MM.1S (cell line): ENCODE data around the gene SLC6A3.

Experiments used
- DNase-seq: peaks from one replicate; pipeline ENCODE4 v3.0.0-alpha.2; 2015
- H2AFZ ChIP-seq: fragments of 300-600 bp; sonication (generic); 2 replicates; pipeline ENCODE4 v1.6.0; 2016; ENCODE audit warnings: antibody characterized with exemption, low read length
- H3F3A ChIP-seq: fragments of 300-600 bp; sonication (generic); 2 replicates; pipeline ENCODE4 v1.6.1; 2016; ENCODE audit warnings: mild to moderate bottlenecking, antibody characterized with exemption, low read length, moderate library complexity, mixed read lengths; ENCODE audit not compliant: insufficient read depth
- H3K27ac ChIP-seq: fragments of 300-600 bp; sonication (generic); 2 replicates; pipeline ENCODE4 v1.5.1; 2016; ENCODE audit warnings: mild to moderate bottlenecking, low read length
- H3K27me3 ChIP-seq: fragments of 300-600 bp; sonication (generic); replicated peaks from 2 replicates; pipeline ENCODE4 v1.6.0; 2016; ENCODE audit warnings: low read length; ENCODE audit not compliant: insufficient read depth
- H3K36me3 ChIP-seq: fragments of 300-600 bp; sonication (generic); replicated peaks from 2 replicates; pipeline ENCODE4 v1.6.1; 2016; ENCODE audit warnings: mild to moderate bottlenecking, low read length, mixed read lengths; ENCODE audit not compliant: insufficient read depth
- H3K4me1 ChIP-seq: fragments of 300-600 bp; sonication (generic); 2 replicates; pipeline ENCODE4 v1.6.1; 2016; ENCODE audit warnings: low read length, mixed read lengths
- H3K4me2 ChIP-seq: fragments of 300-600 bp; sonication (generic); 2 replicates; pipeline ENCODE4 v1.6.0; 2016; ENCODE audit warnings: low read depth, low read length
- H3K4me3 ChIP-seq: fragments of 300-600 bp; sonication (generic); 2 replicates; pipeline ENCODE4 v1.5.1; 2016; ENCODE audit warnings: low read length, mixed read lengths
- H3K79me2 ChIP-seq: fragments of 300-600 bp; sonication (generic); 2 replicates; pipeline ENCODE4 v1.6.1; 2016; ENCODE audit warnings: mixed run types, low read length, mixed read lengths
- H3K9ac ChIP-seq: fragments of 300-600 bp; sonication (generic); 2 replicates; pipeline ENCODE4 v1.6.1; 2016; ENCODE audit warnings: low read length, mixed read lengths
- H3K9me2 ChIP-seq: fragments of 300-600 bp; sonication (generic); replicated peaks from 2 replicates; pipeline ENCODE4 v1.6.1; 2016; ENCODE audit warnings: mild to moderate bottlenecking, low read length, mixed read lengths; ENCODE audit not compliant: insufficient read depth
- H3K9me3 ChIP-seq: fragments of 300-600 bp; sonication (generic); replicated peaks from 2 replicates; pipeline ENCODE4 v1.6.1; 2016; ENCODE audit warnings: mild to moderate bottlenecking, low read length, mixed read lengths; ENCODE audit not compliant: insufficient read depth
- H4K20me1 ChIP-seq: fragments of 300-600 bp; sonication (generic); 2 replicates; pipeline ENCODE4 v1.6.1; 2016; ENCODE audit warnings: mild to moderate bottlenecking, low read length, moderate library complexity, mixed read lengths; ENCODE audit not compliant: insufficient read depth
- CTCF ChIP-seq: fragments of 300-600 bp; sonication (generic); IDR thresholded peaks from 2 replicates; pipeline ENCODE4 v1.5.1; 2016; ENCODE audit warnings: antibody characterized with exemption, low read length, mixed read lengths
- EZH2 ChIP-seq: fragments of 300-600 bp; sonication (generic); optimal IDR thresholded peaks from 2 replicates; pipeline ENCODE3; 2017; ENCODE audit warnings: low read depth, mild to moderate bottlenecking, antibody characterized with exemption, low read length, mixed read lengths
- EZH2phosphoT487 ChIP-seq: fragments of 300-600 bp; sonication (generic); IDR thresholded peaks from 2 replicates; pipeline ENCODE4 v1.6.1; 2018; ENCODE audit warnings: antibody characterized with exemption, low read length

Gene SLC6A3

DNA sequence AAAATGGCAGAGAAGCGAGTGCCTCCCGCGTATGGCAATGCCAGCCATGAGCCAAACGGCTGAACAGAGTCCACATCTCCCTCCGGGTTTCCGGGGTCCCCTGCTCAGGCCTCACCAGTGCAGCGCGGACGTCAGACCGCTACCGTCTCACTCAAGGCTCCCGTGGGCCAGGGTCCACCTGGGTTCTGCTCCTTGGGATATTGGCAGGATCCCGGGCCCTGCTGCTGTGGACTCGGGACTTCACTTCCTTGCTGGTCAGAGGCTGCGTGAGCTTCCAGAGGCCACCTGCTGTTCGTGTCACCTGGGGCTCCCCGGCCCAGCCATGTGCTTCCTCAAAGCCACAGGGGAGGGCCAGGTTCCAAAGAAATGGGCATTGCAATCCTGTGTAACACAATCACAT, 61.9 kb downstream of the SLC6A3 start:
- no peak overlapping the region for H3K9ac ChIP-seq
- no peak overlapping the region for H3K4me3 ChIP-seq
- no peaks in the 10 kb centered on the region for H4K20me1 ChIP-seq
- peaks cover 11% of the 10 kb centered on the region for H3K4me1 ChIP-seq
- H3F3A ChIP-seq, result peaks cover 12% of the 10 kb centered on the region
- DNase-seq, result no peak
- no peak overlapping the region for H2AFZ ChIP-seq
- H3K9me2 ChIP-seq, result no peaks in the 10 kb centered on the region
- H3K9me3 ChIP-seq, result no peaks in the 10 kb centered on the region
- H3K36me3 ChIP-seq, result no peaks in the 10 kb centered on the region
- peaks cover 6% of the 10 kb centered on the region for H3K27me3 ChIP-seq
- no peaks in the 10 kb centered on the region for H3K79me2 ChIP-seq
- no peak overlapping the region for H3K4me2 ChIP-seq
- no peak overlapping the region for H3K27ac ChIP-seq
- TF ChIP-seq EZH2 (no peak), EZH2phosphoT487 (no peak), CTCF (no peak)

GRCh38 chr5:1382248-1382700, 63.0 kb downstream of the SLC6A3 start:
- TF ChIP-seq EZH2phosphoT487 (no peak), EZH2 (no peak), CTCF (no peak)
- no peak for DNase-seq
- Histone ChIP-seq H3K4me3 (no peak overlapping the region), H3K4me2 (no peak overlapping the region), H3K36me3 (no peaks in the 10 kb centered on the region), H3K79me2 (no peaks in the 10 kb centered on the region), H3K27ac (no peak overlapping the region), H3K27me3 (no peaks in the 10 kb centered on the region), H4K20me1 (no peaks in the 10 kb centered on the region), H3K9me2 (no peaks in the 10 kb centered on the region), H3K9me3 (no peaks in the 10 kb centered on the region), H3F3A (peaks cover 12% of the 10 kb centered on the region), H3K4me1 (peaks cover 11% of the 10 kb centered on the region), H2AFZ (no peak overlapping the region), H3K9ac (no peak overlapping the region)

GRCh38 chr5:1381370-1382247, 63.6 kb downstream of the SLC6A3 start:
- H3K9ac ChIP-seq, result no peak overlapping the region
- H3K9me3 ChIP-seq, result no peaks in the 10 kb centered on the region
- H3K9me2 ChIP-seq, result no peaks in the 10 kb centered on the region
- no peak overlapping the region for H3K4me3 ChIP-seq
- no peak for DNase-seq
- H3K36me3 ChIP-seq, result no peaks in the 10 kb centered on the region
- no peak overlapping the region for H3K27ac ChIP-seq
- H3F3A ChIP-seq, result peaks cover 12% of the 10 kb centered on the region
- H3K4me1 ChIP-seq, result peaks cover 6% of the 10 kb centered on the region
- H2AFZ ChIP-seq, result no peak overlapping the region
- H3K27me3 ChIP-seq, result no peaks in the 10 kb centered on the region
- no peaks in the 10 kb centered on the region for H3K79me2 ChIP-seq
- no peak overlapping the region for H3K4me2 ChIP-seq
- no peaks in the 10 kb centered on the region for H4K20me1 ChIP-seq
- no peak for TF ChIP-seq EZH2
- no peak for TF ChIP-seq CTCF
- no peak for TF ChIP-seq EZH2phosphoT487
